Activated naive CD4-positive, alpha-beta T cell treated with anti-CD3 and anti-CD28 coated beads, Interleukin-2, amount 50 U/mL, for 24 hours (primary cell): Measurements from ENCODE around the gene ZFP36L2.

Experiments used
- H3K27ac Mint-ChIP-seq: one replicate; pipeline ENCODE4 v1.8.0; 2021; ENCODE audit warnings: mild to moderate bottlenecking, mixed read lengths
- H3K27me3 Mint-ChIP-seq: one replicate; pipeline ENCODE4 v1.8.0; 2021; ENCODE audit warnings: mixed read lengths
- H3K36me3 Mint-ChIP-seq: one replicate; pipeline ENCODE4 v1.8.0; 2021; ENCODE audit warnings: mixed read lengths
- H3K4me1 Mint-ChIP-seq: one replicate; pipeline ENCODE4 v1.8.0; 2021; ENCODE audit warnings: mixed read lengths
- H3K4me3 Mint-ChIP-seq: one replicate; pipeline ENCODE4 v1.8.0; 2021; ENCODE audit warnings: mild to moderate bottlenecking, mixed read lengths
- H3K9me3 Mint-ChIP-seq: one replicate; pipeline ENCODE4 v1.8.0; 2021; ENCODE audit warnings: mixed read lengths

ZFP36L2 gene

GRCh38 chr2:43221763-43222474, 4.5 kb downstream of the ZFP36L2 start:
- peaks cover 58% of the 10 kb centered on the region for H3K4me1 Mint-ChIP-seq
- H3K27me3 Mint-ChIP-seq, result no peaks in the 10 kb centered on the region
- H3K4me3 Mint-ChIP-seq, result peak overlapping the region; percentile 96
- peak overlapping the region; percentile 98 for H3K27ac Mint-ChIP-seq
- peaks cover 11% of the 10 kb centered on the region for H3K36me3 Mint-ChIP-seq
- no peaks in the 10 kb centered on the region for H3K9me3 Mint-ChIP-seq

DNA sequence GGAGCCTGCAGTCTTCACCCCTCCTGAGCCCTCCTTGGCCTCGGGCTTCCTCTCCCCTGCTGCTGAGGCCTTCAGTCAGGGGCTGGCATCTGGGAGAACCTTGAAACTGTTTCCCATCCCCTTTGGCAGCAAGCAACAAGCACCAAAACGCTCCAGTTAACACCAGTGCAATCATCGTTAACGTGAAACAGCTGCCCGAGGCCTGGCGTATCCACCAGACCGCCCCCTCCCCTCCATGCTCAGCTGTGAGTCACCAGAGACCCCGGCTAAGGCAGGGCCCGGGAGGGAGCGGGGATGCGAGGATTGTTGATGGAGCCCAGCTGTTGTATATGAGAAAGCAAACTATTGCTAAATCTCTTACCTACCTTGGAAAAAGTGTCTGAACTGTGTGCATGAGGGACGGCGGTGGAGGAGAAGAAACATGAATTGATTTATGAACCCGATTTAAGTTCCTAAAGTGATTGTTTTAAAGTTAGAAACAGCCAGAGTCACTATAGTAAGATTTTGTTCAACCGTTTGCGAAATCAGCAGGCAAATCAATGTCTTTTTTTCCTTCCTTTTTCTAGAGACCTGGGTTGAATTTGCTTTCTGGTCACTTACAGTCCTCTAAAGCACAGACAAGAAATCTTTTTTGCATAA, 5.2 kb downstream of the ZFP36L2 start:
- no peaks in the 10 kb centered on the region for H3K27me3 Mint-ChIP-seq
- peak overlapping the region; percentile 96 for H3K4me3 Mint-ChIP-seq
- peak overlapping the region; percentile 98 for H3K27ac Mint-ChIP-seq
- H3K9me3 Mint-ChIP-seq, result no peaks in the 10 kb centered on the region
- H3K4me1 Mint-ChIP-seq, result peaks cover 58% of the 10 kb centered on the region
- peaks cover 11% of the 10 kb centered on the region for H3K36me3 Mint-ChIP-seq

GRCh38 chr2:43220760-43221123, 5.7 kb downstream of the ZFP36L2 start:
- Mint-ChIP-seq H3K27ac (peak overlapping the region; percentile 98), H3K27me3 (no peaks in the 10 kb centered on the region), H3K4me3 (peak overlapping the region; percentile 96), H3K9me3 (no peaks in the 10 kb centered on the region), H3K4me1 (peaks cover 58% of the 10 kb centered on the region), H3K36me3 (peaks cover 11% of the 10 kb centered on the region)

GRCh38 chr2:43220229-43220751, 6.1 kb downstream of the ZFP36L2 start:
- Mint-ChIP-seq H3K4me3 (peak overlapping the region; percentile 96), H3K9me3 (no peaks in the 10 kb centered on the region), H3K36me3 (peaks cover 11% of the 10 kb centered on the region), H3K4me1 (peaks cover 58% of the 10 kb centered on the region), H3K27me3 (no peaks in the 10 kb centered on the region), H3K27ac (peak overlapping the region; percentile 98)

GRCh38 chr2:43219383-43220228, 6.8 kb downstream of the ZFP36L2 start:
- H3K27me3 Mint-ChIP-seq, result no peaks in the 10 kb centered on the region
- H3K36me3 Mint-ChIP-seq, result peaks cover 11% of the 10 kb centered on the region
- no peaks in the 10 kb centered on the region for H3K9me3 Mint-ChIP-seq
- peak overlapping the region; percentile 96 for H3K4me3 Mint-ChIP-seq
- peak overlapping the region; percentile 98 for H3K27ac Mint-ChIP-seq
- peaks cover 58% of the 10 kb centered on the region for H3K4me1 Mint-ChIP-seq

GRCh38 chr2:43218702-43219382, 7.6 kb downstream of the ZFP36L2 start:
- Mint-ChIP-seq H3K36me3 (peaks cover 8% of the 10 kb centered on the region), H3K9me3 (no peaks in the 10 kb centered on the region), H3K27ac (peak overlapping the region; percentile 87), H3K27me3 (no peaks in the 10 kb centered on the region), H3K4me1 (peaks cover 58% of the 10 kb centered on the region), H3K4me3 (peak overlapping the region; percentile 96)

GRCh38 chr2:43218155-43218701, 8.2 kb downstream of the ZFP36L2 start:
- Mint-ChIP-seq H3K27ac (peak overlapping the region; percentile 46), H3K4me3 (peak overlapping the region; percentile 96), H3K9me3 (no peaks in the 10 kb centered on the region), H3K36me3 (peaks cover 6% of the 10 kb centered on the region), H3K27me3 (no peaks in the 10 kb centered on the region), H3K4me1 (peaks cover 56% of the 10 kb centered on the region)

DNA sequence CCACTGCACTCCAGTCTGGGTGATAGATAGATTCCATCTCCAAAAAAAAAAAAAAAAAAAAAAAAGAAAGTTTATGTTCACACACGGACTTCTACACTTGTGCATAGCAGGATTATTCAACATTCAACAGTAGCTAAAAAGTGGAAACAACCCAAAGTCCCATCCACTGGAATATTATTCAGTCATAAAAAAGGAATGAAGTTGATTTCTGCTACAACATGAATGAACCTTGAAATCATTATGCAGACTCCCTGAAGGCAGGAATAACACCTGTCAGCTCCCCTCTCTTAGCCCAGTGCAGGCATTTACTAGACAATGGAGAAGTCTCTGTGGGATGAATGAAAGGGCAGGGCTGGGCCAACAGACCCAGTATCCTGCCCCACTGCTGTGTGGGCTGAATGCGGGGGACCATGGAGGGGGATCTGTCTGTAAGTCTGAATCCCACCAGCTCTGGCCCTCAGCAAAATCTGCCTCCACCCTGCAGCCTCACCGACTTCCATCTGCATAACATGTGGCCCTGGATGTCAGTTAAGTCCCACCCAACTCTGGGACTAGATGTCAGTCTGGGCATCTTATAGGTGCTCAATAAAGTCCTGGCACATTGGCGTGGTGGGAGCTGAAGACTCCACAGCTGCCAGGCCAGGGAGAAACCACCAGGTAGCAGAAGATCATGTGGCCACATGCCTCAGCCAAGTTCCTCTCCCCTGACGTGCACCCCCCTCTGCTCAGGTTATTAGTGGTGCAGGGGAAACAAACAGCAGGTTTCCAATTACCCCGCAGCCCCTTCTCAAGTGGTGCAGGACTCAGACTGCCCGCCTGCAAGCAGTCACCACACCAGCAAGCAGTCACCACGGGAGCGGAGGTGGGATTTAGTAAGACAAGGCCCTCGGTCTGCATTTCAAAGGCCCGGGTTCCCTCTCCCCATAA, 8.9 kb downstream of the ZFP36L2 start:
- Mint-ChIP-seq H3K27ac (peak overlapping the region; percentile 68), H3K9me3 (no peaks in the 10 kb centered on the region), H3K4me3 (peak overlapping the region; percentile 21), H3K27me3 (no peaks in the 10 kb centered on the region), H3K4me1 (peaks cover 60% of the 10 kb centered on the region), H3K36me3 (peaks cover 3% of the 10 kb centered on the region)

- no peaks in the 10 kb centered on the region for H3K9me3 Mint-ChIP-seq
- peaks cover 3% of the 10 kb centered on the region for H3K36me3 Mint-ChIP-seq
- peaks cover 55% of the 10 kb centered on the region for H3K4me1 Mint-ChIP-seq
- no peak overlapping the region for H3K27ac Mint-ChIP-seq
- H3K4me3 Mint-ChIP-seq, result no peak overlapping the region
- no peaks in the 10 kb centered on the region for H3K27me3 Mint-ChIP-seq
These were observed 9.8 kb downstream of the ZFP36L2 start for GRCh38 chr2:43216629-43217028.

DNA sequence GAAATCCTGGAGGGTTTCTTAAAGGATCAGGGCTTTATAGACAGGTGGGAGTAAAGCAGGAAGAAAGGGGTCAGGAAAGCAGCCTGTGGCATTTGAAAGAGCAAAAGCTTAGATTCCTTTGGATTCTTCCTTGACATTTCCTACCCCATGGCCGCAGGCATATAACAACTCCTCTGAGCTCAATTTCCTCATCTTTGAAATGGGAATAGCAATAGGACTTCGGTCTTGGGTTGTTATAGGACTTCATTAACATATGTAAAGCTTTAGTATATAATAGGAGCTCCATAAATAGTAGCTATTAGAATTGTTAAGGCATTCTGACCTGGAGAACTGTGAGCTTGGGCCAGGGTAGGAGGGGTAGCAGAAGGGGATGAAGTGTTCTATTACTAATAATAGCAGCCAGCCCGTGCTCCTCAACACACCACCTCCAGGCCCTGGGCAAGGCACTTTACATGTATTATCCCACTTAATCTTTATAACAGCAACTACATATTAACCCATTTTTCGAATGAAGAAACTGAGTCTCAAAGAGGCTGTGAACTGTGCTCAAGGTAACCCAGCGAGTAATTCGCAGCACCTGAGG, 10.6 kb downstream of the ZFP36L2 start:
- H3K36me3 Mint-ChIP-seq, result peaks cover 3% of the 10 kb centered on the region
- H3K27ac Mint-ChIP-seq, result no peak overlapping the region
- peaks cover 50% of the 10 kb centered on the region for H3K4me1 Mint-ChIP-seq
- H3K27me3 Mint-ChIP-seq, result no peaks in the 10 kb centered on the region
- no peaks in the 10 kb centered on the region for H3K9me3 Mint-ChIP-seq
- H3K4me3 Mint-ChIP-seq, result no peak overlapping the region

GRCh38 chr2:43214253-43214652, 12.2 kb downstream of the ZFP36L2 start:
- Mint-ChIP-seq H3K4me1 (peaks cover 48% of the 10 kb centered on the region), H3K4me3 (no peak overlapping the region), H3K27ac (no peak overlapping the region), H3K9me3 (no peaks in the 10 kb centered on the region), H3K36me3 (peaks cover 4% of the 10 kb centered on the region), H3K27me3 (no peaks in the 10 kb centered on the region)

GRCh38 chr2:43212931-43213330, 13.5 kb downstream of the ZFP36L2 start:
- Mint-ChIP-seq H3K9me3 (no peaks in the 10 kb centered on the region), H3K4me3 (no peak overlapping the region), H3K27me3 (no peaks in the 10 kb centered on the region), H3K4me1 (peaks cover 42% of the 10 kb centered on the region), H3K27ac (no peak overlapping the region), H3K36me3 (peaks cover 4% of the 10 kb centered on the region)

- Mint-ChIP-seq H3K9me3 (no peaks in the 10 kb centered on the region), H3K4me1 (peaks cover 42% of the 10 kb centered on the region), H3K36me3 (peaks cover 4% of the 10 kb centered on the region), H3K27me3 (no peaks in the 10 kb centered on the region), H3K4me3 (no peak overlapping the region), H3K27ac (peak overlapping the region; percentile 37)
These were observed 14.1 kb downstream of the ZFP36L2 start for GRCh38 chr2:43212216-43212835.
